Measurements from ENCODE around the gene PPP1R37. TPM values are rescaled to one million over a fixed set of nuclear protein-coding genes. Genes with fewer than 3 reads are reported as not detected.

PPP1R37 gene
- total RNA-seq, 2 donors from 2014 or later: 19.4 to 21.4 TPM

DNA sequence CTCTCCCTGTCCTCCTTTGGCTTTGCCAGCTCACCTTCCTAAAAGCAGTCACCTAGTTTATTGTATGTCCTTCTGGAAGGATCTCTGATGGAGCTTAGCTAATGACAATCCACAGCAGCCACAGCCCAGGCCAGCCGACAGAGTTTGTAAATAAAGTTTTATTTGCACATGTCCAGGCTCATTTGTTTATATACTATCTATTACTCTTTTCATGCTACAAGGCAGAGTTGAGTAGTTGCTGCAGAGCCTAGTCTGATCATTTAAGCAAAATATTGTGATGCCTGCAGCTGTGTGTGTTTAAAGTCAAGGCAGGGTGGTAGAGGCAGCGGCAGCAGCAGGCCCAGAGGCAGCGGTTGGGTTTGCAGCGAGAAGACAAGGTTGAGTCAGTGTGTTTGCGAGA is 35.2 kb downstream of the PPP1R37 start:
- intact Hi-C loops (cut with DNase I): no loop called here

DNA sequence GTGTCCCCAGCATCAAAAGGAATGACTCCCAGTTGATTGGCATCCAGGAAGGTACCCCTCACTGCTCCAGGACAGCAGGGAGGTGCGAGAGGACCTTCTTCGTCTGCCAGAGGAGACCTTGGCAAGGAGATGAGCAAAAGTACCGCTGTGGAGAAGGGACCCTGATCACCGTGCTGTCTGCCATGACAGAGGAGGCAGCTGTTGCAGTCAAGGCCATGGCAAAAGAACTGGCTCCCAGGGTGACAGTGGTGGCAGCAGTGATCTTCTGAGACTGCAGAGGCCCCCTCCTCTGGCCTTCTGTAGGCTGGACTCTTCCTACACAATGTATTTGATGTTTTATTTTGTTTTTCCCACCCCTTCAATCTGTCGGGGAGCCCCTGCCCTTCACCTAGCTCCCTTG is 35.8 kb downstream of the PPP1R37 start:
- intact Hi-C loops (cut with DNase I): no loop called here
- DNase-seq (no peak), ATAC-seq (no peak)

More for the DNA sequence above, 35.2 kb downstream of the PPP1R37 start:
- ATAC-seq (no peak), DNase-seq (no peak)

DNA sequence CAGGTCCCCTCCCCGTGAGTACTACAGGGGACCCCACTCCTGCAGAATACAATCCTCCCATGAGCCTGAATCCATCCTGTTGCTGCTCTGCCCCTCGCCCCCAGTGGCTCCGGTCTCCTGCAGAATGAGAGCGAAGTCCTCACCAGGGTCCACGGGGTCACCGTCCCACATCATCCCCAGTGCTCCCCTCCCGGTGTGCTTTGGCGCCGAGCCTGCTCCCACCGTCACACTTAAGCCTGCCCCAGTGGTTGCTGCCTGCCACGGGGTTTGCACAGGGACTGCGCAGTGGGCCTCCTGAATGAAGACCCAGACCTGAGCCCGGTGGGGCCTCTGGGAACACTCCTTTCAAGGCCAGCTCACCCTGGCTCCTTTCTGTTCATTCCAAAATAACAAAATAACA is 37.3 kb downstream of the PPP1R37 start:
- intact Hi-C loops (cut with DNase I): no loop called here
- DNase-seq: no peak

DNA sequence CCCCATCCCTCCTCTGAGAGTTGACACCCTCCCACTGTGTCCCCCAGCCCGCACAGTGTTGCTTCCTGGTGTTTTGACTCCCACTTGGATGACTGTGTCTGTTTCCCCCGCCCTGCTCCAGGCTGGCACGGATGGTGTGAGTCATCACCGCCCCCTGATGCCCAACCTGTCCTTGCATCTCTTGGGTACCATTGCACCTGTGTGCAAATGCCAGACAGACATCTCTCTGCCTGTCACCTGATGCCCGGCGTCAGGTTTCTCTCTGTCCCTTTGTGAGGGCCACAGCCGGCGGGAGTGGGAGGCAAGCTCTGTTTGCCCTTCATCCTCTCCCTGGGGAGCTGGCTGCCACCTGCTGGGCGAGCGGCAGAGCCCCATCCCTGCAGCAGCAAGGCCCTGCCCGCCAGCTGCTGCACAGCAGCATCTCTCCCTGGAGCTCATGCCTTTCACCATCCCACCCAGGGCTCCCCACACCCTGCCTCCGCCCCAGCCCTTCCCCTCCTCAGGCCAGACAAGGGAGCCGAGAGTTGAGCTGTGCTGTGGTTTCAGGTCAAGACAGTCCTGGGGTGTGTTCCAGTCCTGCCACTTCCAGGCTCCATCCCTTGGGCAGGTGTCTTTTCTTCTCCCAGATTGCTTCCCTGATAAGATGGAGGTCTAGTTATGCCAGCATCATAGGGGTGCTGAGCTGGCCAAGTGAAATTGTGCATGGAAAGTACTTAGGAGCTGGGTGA is 38.1 kb downstream of the PPP1R37 start:
- DNase-seq (no peak), ATAC-seq (peak in 1 of 2 donors; percentile 17)
- intact Hi-C loops (cut with DNase I): no loop called here

More for the DNA sequence above, 37.3 kb downstream of the PPP1R37 start:
- no peak for ATAC-seq

DNA sequence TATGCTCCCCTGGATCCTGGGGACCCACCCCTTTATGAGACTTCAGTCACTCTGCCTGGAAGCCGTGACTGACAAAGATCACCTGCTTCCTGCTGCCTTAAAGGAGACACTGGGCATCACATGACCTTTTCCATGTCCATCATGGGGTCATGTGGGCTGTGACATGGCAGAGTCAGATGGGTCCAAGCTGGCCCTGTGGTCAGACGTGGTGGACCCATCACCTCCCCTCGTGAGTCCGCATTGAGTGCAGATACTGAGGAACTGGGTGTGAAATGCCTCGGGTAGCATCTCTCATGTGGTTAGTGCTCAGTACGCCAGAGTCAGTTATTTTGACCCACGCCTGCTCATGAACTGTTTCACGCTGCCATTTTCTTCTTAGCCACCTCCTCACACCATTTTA is 40.7 kb downstream of the PPP1R37 start:
- no peak for ATAC-seq
- intact Hi-C loops (cut with DNase I): no loop called here
- no peak for DNase-seq

DNA sequence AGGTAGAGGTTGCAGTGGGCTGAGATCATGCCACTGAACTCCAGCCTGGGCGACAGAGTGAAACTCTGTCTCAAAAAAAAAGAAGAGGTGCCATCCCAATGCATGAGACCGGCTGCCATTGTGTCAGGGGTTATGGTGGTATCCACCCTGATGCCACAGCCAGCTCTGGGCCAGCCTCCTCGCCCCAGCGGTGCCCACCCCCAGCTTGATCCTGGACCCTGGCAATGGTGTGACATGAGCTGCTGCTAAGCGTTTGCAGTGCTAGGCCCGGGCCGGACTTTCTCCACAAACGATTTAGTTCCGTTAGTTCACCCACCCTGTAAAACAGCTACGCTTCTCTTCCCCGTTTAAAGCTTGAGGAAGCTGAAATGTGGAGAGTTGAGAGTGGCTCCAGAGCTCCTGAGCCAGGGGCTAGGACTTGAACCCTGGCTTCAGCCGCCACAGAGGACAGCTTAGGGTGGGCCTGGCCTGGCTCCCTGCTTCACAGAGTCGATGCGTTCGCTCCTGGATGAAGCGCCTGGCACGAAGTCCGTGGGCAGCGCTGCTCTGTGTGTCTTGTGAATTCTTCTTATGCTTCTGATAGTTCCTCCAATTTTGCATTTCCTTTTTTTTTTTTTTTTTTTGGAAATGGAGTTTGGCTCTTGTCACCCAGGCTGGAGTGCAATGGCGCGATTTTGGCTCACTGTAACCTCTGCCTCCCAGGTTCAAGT is 42.4 kb downstream of the PPP1R37 start:
- no peak for ATAC-seq
- no peak for DNase-seq
- intact Hi-C loops (cut with DNase I): no loop called here

DNA sequence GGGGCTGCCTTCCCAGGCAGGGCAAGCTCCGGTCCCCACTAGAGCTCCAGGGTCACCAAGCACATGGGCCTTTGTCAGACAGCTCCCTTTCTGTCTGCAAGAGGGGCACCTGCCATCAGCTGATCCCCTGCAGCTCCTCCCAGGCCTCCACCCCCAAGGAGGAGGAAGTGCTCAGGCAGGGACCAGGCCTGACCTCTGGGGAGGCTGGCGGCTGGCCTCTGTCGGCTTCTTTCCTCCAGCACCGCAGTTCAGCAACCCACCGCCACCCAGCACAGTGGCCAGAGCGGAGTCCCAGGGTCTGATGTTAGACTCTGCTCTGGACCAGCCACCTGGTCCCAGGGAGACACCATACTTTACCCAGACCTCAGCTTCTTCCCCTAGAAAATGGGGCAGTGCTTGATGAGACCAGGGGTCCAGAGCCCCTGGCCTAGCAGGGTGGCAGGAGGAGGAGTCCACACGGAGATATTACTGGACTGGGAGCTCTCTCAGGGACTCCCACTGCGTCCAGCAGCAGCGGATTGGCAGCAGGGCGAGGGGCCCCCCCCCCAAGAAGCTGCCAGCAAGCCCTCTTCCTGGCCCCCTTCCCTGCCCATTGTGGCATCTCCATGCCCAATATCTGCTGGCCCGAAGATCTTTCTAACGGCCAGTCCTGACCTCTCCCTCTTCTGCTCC is 43.7 kb downstream of the PPP1R37 start:
- DNase-seq (no peak), ATAC-seq (peak in 1 of 2 donors; percentile 34)
- intact Hi-C loops (cut with DNase I): no loop called here

DNA sequence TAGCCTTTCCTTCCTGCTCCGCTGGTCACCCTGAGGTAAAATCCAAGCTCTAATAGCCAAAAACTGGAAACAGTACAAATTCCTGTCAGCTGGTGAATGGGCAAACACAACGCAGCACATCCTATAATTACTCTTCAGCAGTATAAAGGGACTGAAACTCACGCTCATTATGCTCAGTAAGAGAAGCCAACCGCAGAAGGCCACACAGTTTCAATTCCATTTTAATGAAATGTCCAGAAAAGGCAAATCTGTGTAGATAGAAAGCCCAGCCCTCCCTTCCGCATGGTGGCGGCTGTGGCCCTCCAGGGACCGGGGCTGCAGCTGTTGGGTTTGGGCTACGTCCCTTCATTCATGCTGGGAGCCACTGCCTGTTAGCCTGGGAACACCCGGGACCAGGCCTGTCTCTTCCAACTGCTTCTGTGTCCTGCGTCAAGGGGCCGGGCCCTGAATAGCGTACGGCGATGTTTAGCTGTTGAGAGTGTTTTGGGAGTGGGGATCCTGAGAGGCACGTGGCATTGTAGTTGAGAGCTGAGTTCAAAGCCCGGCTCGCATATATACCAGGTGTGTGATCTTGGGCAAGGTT is 44.3 kb downstream of the PPP1R37 start:
- intact Hi-C loops (cut with DNase I): no loop called here
- DNase-seq (peak; percentile 42), ATAC-seq (peak; percentile 59 to 71)

DNA sequence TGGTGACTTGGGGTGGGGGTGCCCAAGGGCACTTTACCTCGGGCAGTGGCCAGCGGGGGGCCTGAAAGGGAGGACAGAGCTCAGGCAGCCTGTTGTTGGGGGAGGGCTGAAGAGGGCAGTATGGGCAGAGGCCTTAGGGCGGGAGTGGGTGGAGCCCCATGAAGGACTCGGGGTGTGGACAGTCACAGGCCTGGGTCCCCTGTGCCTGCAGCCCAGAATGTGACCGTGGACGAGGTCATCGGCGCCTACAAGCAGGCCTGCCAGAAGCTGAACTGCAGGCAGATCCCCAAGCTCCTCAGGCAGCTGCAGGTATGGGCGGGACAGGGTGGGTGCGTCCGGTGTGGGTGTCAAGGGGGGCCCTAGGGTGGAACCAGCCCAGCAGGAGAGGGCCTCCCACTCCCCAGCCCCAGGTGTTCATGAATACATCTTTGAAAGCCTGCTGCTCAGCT is 45.3 kb downstream of the PPP1R37 start:
- intact Hi-C loops (cut with DNase I): no loop called here
- DNase-seq (no peak), ATAC-seq (no peak)

DNA sequence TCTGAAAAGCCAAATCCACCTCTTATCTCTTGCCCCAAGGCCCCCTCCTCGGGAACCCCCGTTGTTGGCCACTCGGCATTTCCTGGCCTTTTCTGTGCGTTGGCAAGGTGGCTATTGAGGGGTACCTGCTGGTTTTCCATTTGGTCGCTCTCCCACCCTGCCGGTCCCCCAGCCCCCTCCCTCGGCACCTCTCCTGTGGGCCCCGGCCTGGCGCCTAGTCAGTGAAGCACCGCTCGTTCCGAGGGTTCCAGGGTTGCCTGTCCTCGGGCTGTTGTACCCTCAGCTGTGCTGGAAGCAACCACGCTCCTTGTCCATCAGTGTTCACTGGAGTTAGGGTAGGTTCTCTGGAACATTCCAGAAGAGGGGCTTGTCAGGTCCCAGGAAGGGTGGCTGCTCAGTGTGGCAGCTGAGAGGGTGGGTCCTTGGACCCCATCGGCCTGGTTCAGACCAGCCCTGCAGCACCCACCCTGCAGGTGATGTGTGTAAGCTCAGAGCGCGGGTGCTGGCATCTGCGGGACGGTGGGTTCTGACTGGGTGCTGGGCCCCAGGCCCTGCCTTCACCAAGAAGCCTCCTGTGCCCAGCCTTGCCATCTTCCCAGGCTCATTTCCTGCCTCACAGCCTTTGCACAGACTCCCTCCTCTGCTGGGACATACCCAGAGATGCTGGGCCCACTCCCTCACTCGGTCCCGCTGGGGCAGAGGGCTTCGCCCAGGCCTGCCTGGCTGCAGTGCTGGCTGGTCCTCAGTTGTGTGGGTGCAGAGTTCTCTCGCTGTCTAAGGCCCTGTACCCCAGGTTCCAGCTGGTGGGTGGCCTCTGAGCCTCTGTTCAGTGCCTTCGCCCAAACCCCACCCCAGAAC is 46.5 kb downstream of the PPP1R37 start:
- no peak for ATAC-seq
- no peak for DNase-seq
- intact Hi-C loops (cut with DNase I): no loop called here

DNA sequence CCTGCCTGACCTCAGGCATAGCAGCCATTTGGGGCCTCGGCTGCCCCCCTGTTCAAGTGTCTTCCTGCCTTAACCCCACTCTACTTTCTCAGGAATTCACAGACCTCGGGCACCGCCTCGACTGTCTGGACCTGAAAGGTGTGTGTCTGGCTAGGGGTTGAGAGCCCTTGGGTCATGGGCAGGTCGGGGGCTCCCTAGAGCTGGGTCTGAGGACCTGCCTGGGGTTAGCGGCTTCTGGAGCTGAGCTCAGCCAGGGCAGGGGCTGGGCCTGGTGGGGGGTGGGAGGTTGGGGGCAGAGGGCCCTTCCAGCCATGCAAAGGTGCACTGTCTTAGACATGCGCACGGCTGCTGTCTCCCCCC is 47.1 kb downstream of the PPP1R37 start:
- ATAC-seq: no peak
- no peak for DNase-seq
- intact Hi-C loops (cut with DNase I): no loop called here

DNA sequence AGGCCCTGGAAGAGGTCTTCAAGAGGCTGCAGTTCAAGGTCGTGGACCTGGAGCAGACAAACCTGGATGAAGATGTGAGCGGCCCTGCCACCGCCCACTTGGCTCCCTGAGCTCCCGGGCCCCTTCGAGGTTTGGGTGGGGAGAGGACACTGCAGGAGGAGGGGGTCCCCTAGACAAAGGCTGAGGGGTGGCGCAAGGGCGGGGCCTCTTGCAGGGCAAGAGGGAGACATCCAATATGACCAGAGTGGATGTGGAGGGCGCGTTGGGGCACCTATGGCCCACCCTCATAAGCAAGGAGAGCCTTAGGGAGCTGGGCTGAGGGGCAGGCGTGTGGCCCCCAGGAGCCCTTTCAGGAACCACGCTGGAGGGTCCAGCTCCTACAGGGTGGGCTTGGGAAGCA is 47.6 kb downstream of the PPP1R37 start:
- ATAC-seq (no peak), DNase-seq (no peak)
- intact Hi-C loops (cut with DNase I): no loop called here

DNA sequence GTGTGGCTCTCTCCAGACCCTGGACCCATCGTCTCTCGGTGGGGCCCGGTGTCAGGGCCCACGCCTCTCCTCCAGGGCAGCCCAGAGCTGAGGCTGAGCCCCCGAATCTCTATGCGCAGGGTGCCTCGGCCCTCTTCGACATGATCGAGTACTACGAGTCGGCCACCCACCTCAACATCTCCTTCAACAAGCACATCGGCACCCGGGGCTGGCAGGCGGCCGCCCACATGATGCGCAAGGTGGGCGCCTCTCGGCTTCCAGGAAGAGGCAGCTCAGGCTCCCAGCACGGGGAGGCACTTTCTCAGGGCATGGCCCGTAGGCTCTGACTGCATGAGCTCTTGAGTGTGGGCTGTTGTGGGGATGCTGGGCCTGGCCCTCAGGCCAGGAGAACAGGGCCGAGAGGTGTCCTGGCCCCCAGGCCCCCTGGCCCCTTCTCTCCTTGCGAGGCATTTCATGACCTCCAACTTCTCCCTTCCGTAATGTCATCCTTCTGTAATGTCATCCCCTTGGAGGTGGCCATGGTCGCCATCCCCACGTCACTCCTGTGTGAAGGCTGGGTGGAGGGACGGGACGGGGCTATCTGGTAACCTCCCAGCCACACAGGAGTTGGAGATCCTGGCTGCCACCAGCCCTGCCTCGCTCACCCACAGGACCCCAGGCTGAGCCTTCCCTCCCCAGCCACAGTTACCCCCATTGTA is 48.4 kb downstream of the PPP1R37 start:
- intact Hi-C loops (cut with DNase I): no loop called here
- no peak for ATAC-seq

DNA sequence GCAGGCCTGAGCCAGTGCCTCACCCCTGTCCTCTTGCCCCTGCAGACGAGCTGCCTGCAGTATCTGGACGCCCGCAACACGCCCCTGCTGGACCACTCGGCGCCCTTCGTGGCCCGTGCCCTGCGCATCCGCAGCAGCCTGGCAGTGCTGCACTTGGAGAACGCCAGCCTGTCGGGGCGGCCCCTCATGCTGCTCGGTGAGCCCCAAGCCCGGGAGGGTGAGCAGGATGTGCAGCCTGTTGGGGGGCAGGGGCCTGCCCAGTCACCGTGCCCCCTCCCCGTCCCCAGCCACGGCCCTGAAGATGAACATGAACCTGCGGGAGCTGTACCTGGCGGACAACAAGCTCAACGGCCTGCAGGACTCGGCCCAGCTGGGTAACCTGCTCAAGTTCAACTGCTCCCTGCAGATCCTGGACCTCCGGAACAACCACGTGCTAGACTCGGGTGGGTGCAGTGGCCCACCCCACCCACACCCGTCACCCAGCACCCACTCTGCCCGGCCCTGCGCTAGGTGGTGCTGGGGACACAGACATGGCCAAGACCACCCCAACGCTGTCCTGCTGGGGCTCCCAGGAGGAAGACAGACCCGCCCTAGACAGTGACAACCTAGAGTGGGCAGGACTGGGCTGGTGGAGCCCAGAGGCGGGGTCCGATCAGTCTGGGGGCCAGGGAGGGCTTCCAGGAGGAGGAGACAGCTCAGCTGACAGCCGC is 49.2 kb downstream of the PPP1R37 start:
- intact Hi-C loops (cut with DNase I): no loop called here

More for the DNA sequence above, 48.4 kb downstream of the PPP1R37 start:
- DNase-seq: no peak

DNA sequence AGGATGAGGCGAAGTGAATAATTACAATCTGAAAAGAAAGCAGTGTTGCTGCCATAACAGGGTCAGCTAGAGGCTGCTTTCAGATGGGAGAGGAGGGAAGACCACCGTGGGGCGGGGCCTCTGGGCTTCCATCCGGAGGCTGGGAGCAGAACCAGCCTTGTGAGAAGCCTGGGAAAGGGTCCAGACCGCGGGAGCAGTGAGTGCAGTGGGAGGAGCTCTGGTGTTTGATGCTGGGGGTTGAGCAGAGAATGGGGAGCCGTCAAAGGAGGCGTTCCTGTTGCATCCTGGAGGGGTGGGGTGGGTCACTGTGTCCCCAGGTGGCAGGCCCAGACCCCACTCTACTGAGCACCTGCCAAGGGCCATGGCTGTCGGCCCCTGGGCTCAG is 49.7 kb downstream of the PPP1R37 start:
- no peak for ATAC-seq
- no peak for DNase-seq
- intact Hi-C loops (cut with DNase I): no loop called here

More for the DNA sequence above, 49.2 kb downstream of the PPP1R37 start:
- ATAC-seq (no peak), DNase-seq (no peak)

DNA sequence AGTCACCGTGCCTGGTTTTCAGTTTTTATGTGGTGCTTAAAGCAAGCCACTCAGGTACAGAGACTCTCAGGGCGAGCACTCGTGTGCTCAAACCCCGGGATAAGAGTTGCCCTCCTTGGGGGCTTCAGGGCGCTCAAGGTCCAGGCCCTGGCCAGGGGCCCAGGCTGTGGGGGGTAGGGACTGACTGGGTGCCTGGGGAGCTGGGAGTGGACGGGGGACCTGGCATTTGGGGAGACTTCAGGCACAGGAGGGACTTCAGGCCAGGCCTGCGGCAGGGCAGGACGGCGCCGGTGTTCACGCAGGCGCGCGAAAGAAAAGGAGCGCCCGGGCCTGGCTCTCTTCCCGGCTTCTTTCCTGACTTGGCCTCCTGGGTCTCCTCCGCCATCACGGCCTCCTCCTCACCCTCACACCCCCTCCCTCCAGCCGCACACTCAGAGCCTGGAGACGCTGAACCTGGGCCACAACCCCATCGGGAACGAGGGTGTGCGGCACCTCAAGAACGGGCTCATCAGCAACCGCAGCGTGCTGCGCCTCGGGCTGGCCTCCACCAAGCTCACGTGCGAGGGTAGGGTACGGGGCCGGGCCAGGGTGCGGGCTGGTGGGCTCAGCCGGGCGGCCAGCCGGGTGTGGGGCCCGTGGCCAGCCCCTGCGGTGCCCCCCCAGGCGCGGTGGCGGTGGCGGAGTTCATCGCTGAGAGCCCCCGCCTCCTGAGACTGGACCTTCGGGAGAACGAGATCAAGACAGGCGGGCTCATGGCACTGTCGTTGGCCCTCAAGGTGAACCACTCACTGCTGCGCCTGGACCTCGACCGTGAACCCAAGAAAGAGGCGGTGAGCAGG is 51.7 kb downstream of the PPP1R37 start:
- intact Hi-C loops (cut with DNase I): no loop called here
- no peak for ATAC-seq
- DNase-seq: no peak
